ENCODE data around the gene VSTM1.
"Not testable (repeated sequence)": the region's sequence is repeated elsewhere in the genome, so short reads cannot be mapped to it uniquely, and the experiment has no call there.

Gene VSTM1

GRCh38 chr19:54104998-54105715 is 41.5 kb upstream of the VSTM1 start:
- H3K4me3 ChIP-seq (replicated peaks in 1 of 2; ENCODE audit: low read depth in 2 of 2, low read length in 2 of 2): no peak overlapping the region
- TF ChIP-seq CTCF (IDR thresholded peaks at IDR 0.05; ENCODE audit: low read depth, low read length): no peak
- no peak for DNase-seq (ENCODE audit: low read depth in 2 of 2)

DNA sequence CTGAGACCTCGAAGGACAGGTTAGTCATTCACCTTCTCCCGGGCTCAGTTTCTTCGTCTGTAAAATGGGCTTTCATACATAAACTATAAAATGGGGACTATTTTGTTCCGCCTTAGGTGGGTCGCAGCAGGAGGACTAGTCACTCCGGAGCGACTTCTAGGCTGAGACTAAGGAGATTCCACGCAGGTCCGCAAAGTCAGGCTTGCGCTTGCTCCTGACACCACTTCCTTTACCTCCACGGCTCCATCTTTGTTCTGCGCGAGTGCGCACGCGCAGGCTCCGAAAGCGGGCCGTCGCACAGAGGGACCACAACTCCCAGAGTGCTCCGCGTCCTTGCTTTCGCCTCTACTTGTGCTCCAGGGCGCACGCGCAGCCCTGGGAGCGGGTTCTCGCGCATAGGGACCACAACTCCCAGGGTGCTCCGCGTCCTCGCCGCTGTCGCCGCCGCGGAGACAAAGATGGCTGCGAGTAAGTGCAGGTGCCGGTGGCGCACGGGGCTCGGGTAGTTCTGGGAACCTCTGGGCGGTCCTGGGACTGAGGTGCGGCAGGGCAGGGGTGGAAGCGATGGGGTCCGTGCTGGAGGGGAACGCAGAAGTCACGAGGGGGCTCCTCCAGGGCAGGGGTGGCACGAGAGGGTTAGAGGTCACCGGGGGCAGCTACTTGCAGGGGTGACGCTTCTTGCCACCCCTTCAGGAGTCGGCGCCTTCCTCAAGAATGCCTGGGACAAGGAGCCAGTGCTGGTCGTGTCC is 38.9 kb upstream of the VSTM1 start, which contains the start of gene NDUFA3:
NDUFA3 (plus strand) TSS at position 435 of the 749 bp plus-strand sequence; CDS start at position 459, 24 bp downstream.
- DNase-seq (ENCODE audit: low read depth in 2 of 2): peak; percentile 99
- H3K4me3 ChIP-seq (replicated peaks in 1 of 2; ENCODE audit: low read depth in 2 of 2, low read length in 2 of 2): peak within 1 kb of the TSS; percentile 74 to 100
- no peak for TF ChIP-seq CTCF (IDR thresholded peaks at IDR 0.05; ENCODE audit: low read depth, low read length)

DNA sequence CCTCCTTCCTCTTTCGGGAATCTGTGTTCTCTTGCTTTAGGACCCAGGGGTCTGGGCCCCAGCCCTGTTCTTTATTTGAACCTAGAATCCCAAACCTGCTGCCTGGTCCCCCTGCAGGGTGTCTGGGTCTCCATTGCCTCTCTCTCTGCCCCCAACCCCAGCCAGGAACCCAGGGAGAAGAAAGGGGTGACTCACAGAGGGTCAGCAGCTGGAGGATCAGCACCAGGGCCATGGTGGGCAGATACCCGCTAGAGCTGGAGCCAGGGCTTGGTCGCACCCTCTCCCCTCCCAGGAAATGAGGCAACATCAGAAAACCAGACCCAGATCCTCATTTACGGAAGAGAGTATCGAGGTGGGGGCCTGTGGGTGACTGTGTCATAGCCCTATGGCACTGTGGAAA is 36.9 kb upstream of the VSTM1 start, which contains the start of gene OSCAR:
OSCAR (minus strand) TSS at position 243 of the 400 bp plus-strand sequence; CDS start at position 232, 11 bp downstream.
- H3K4me3 ChIP-seq (replicated peaks in 1 of 2; ENCODE audit: low read depth in 2 of 2, low read length in 2 of 2): no peak within 1 kb of the TSS

GRCh38 chr19:54099903-54100255 is 36.2 kb upstream of the VSTM1 start:
- not testable (repeated sequence) for DNase-seq (ENCODE audit: low read depth in 2 of 2); H3K4me3 ChIP-seq (replicated peaks in 1 of 2; ENCODE audit: low read depth in 2 of 2, low read length in 2 of 2)

More for the DNA sequence above, 36.9 kb upstream of the VSTM1 start, which contains the start of gene OSCAR:
- no peak for TF ChIP-seq CTCF (IDR thresholded peaks at IDR 0.05; ENCODE audit: low read depth, low read length)
- DNase-seq (ENCODE audit: low read depth in 2 of 2): no peak

DNA sequence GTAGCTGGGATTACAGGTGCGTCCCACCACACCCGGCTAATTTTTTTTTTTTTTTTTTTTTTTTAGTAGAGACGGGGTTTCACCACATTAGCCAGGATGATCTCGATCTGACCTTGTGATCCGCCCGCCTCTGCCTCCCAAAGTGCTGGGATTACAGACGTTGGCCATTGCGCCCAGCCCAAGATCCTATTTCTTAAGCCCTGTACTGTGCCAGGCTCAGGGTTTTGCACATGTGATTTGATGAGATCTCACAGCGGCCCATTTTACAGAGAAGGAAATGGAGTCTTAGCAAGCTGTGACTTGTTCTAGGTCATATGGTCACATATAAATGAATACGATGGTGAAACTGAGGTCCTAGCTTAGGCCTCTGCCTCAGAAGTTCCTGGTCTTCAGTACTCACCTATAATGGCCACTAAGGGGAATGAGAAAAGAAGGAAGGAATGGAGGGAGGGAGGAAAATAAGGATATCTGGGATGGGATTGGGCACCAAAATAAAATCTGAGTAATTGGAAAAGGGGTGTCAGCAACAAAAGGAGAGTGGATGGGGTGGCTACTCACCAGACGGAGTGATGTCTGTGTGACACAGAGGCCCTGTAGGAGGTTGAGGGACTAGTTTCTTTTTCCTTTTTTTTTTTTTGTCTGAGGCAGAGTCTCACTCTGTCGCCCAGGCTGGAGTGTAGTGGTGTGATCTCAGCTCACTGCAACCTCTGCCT is 35.6 kb upstream of the VSTM1 start:
- no peak for DNase-seq (ENCODE audit: low read depth in 2 of 2)
- no peak for TF ChIP-seq CTCF (IDR thresholded peaks at IDR 0.05; ENCODE audit: low read depth, low read length)
- no peak overlapping the region for H3K4me3 ChIP-seq (replicated peaks in 1 of 2; ENCODE audit: low read depth in 2 of 2, low read length in 2 of 2)

DNA sequence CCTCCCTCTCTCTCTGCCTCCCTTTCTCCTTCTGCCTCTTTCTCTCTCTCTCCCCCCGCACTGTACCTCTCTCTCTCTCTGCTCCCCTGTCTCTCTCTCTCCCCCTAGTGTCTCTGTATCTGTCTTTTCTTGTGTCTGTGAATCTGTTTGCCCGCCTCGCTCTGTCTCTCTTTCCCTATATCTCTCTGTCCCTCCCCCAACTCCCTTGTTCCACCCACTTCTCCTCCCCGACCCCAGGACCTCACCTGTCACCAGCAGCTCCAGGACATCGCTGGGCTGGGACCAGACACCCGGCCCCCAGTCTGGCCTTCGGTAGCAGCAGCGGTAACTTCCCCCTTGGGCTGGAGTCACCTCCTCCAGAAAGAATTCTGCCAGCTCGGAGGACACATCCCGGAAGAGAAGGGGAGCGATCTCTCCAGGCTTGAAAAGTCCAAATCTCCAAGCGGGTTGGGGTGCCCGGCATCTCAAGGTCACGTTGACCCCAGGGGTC is 33.0 kb upstream of the VSTM1 start:
- peak overlapping the region; percentile 11 to 24 for H3K4me3 ChIP-seq (replicated peaks in 1 of 2; ENCODE audit: low read depth in 2 of 2, low read length in 2 of 2)
- DNase-seq (ENCODE audit: low read depth in 2 of 2): peak; percentile 57 to 66
- TF ChIP-seq CTCF (IDR thresholded peaks at IDR 0.05; ENCODE audit: low read depth, low read length): peak; percentile 49

DNA sequence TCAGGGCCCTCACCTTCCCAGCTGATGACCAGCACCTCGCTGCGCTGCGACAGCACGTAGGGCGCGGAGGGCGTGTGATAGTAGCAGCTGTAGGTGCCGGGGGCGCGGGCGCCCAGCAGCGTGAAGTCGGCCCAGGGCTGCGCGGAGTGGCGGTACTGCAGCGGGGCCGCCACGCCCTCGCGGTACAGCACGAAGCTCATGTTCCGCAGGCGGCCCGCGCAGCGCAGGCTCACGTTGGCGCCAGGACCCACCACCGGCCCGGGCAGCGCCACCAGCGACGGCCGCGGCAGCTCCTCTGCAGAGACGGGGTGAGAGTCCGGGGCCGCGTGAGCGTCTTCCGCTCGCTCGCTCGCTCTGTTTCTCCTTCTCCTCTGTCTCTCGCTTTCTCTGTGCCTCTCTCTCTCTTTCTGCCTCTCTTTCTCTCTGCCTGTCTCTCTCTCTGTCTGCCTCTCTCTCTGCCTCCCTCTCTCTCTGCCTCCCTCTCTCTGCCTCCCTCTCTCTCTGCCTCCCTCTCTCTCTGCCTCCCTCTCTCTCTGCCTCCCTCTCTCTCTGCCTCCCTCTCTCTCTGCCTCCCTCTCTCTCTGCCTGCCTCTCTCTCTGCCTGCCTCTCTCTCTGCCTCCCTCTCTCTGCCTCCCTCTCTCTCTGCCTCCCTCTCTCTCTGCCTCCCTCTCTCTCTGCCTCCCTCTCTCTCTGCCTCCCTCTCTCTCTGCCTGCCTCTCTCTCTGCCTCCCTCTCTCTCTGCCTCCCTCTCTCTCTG is 32.3 kb upstream of the VSTM1 start:
- peak; percentile 50 to 61 for DNase-seq (ENCODE audit: low read depth in 2 of 2)
- peak overlapping the region; percentile 33 to 47 for H3K4me3 ChIP-seq (replicated peaks in 1 of 2; ENCODE audit: low read depth in 2 of 2, low read length in 2 of 2)

Measured in cardiac fibroblast (primary cell).